PFSK-1 (cell line): ENCODE data around the gene KRTAP10-8.

ENCODE experiments used
- FOXP2 ChIP-seq: optimal IDR thresholded peaks from 2 replicates; pipeline ENCODE3; 2011; ENCODE audit warnings: borderline replicate concordance, control low read depth, inconsistent platforms; ENCODE audit not compliant: insufficient read depth; ENCODE audit errors: extremely low read length, extremely low read depth
- POLR2AphosphoS5 ChIP-seq: IDR thresholded peaks from 2 replicates; pipeline ENCODE4 v1.6.1; 2012; ENCODE audit warnings: low read depth, mild to moderate bottlenecking, control low read depth, low read length, moderate library complexity
- SIN3A ChIP-seq: IDR thresholded peaks from 2 replicates; pipeline ENCODE4 v1.6.1; 2012; ENCODE audit warnings: mild to moderate bottlenecking, low read length, moderate library complexity, borderline replicate concordance; ENCODE audit not compliant: insufficient read depth
- TAF1 ChIP-seq: IDR thresholded peaks from 2 replicates; pipeline ENCODE4 v1.6.1; 2012; ENCODE audit warnings: low read length, control low read depth, borderline replicate concordance; ENCODE audit not compliant: insufficient read depth
- TF ChIP-seq, protein P1 (sequence below), 2 experiments: IDR thresholded peaks; 2 replicates each; pipeline versions ENCODE4 v1.6.1 to v1.8.0; 2011 to 2012; ENCODE audit warnings: low read depth in 2 of 2, low read length in 2 of 2, control low read depth in 1 of 2, inconsistent platforms in 1 of 2, mild to moderate bottlenecking in 1 of 2, moderate library complexity in 1 of 2; ENCODE audit not compliant: insufficient read depth in 1 of 2

DNA sequence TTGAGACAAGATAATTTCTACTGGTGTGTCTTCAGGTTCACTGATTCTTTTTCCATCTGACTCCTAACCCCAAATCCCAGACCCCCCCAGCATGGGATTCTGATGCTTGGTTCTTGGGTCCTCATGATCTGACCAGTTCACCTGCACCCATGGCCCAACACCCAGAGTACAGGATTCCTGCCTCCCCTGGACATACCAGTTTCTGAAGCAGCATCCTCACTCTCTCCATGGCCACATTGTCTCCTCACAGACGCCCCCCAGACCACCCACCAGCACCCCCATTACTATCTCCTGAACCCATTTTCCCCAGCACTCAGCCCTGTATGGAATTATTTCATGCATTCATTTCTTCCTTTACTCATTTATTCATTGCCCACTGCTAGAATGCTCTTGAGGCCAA is 45.0 kb downstream of the KRTAP10-8 start:
- no peak for TF ChIP-seq POLR2AphosphoS5
- TF ChIP-seq SIN3A, result no peak
- TF ChIP-seq, protein P1, sequence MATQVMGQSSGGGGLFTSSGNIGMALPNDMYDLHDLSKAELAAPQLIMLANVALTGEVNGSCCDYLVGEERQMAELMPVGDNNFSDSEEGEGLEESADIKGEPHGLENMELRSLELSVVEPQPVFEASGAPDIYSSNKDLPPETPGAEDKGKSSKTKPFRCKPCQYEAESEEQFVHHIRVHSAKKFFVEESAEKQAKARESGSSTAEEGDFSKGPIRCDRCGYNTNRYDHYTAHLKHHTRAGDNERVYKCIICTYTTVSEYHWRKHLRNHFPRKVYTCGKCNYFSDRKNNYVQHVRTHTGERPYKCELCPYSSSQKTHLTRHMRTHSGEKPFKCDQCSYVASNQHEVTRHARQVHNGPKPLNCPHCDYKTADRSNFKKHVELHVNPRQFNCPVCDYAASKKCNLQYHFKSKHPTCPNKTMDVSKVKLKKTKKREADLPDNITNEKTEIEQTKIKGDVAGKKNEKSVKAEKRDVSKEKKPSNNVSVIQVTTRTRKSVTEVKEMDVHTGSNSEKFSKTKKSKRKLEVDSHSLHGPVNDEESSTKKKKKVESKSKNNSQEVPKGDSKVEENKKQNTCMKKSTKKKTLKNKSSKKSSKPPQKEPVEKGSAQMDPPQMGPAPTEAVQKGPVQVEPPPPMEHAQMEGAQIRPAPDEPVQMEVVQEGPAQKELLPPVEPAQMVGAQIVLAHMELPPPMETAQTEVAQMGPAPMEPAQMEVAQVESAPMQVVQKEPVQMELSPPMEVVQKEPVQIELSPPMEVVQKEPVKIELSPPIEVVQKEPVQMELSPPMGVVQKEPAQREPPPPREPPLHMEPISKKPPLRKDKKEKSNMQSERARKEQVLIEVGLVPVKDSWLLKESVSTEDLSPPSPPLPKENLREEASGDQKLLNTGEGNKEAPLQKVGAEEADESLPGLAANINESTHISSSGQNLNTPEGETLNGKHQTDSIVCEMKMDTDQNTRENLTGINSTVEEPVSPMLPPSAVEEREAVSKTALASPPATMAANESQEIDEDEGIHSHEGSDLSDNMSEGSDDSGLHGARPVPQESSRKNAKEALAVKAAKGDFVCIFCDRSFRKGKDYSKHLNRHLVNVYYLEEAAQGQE (IDR thresholded peaks at IDR 0.05; ENCODE audit: insufficient read depth in 1 of 2, low read depth in 2 of 2, low read length in 2 of 2), result no peak
- no peak for TF ChIP-seq TAF1
- TF ChIP-seq FOXP2, result no peak
